ENCODE results near the gene ISG20L2. TPM values are rescaled to one million over a fixed set of nuclear protein-coding genes. Genes with fewer than 3 reads are reported as not detected.

The ISG20L2 gene
- total RNA-seq, 1 experiment from 2014 or later, result 30.8 TPM

Other genes starting within 250 kb of the ISG20L2 start
- gene MEF2D, start 228.0 kb downstream of the ISG20L2 start, total RNA-seq (2014; rRNA removed; shearing (Covaris generic)), result 17.8 and 27.4 TPM in 2 replicates
- 55.3 and 61.7 TPM in 2 replicates for gene IQGAP3, start 156.2 kb downstream of the ISG20L2 start, total RNA-seq (2014; rRNA removed; shearing (Covaris generic))
- gene TTC24, start 149.0 kb downstream of the ISG20L2 start, total RNA-seq (2014; rRNA removed; shearing (Covaris generic)), result not detected in 2 replicates
- gene NAXE, start 137.0 kb downstream of the ISG20L2 start, total RNA-seq (2014; rRNA removed; shearing (Covaris generic)), result 206 and 220 TPM in 2 replicates
- gene GPATCH4, start 127.3 kb downstream of the ISG20L2 start, total RNA-seq (2014; rRNA removed; shearing (Covaris generic)), result 19.4 and 28.8 TPM in 2 replicates
- gene HAPLN2, start 109.4 kb downstream of the ISG20L2 start, total RNA-seq (2014; rRNA removed; shearing (Covaris generic)), result 0.10 TPM in 1 of 2 replicates, not detected in the other
- not detected in 2 replicates for gene BCAN, start 86.6 kb downstream of the ISG20L2 start, total RNA-seq (2014; rRNA removed; shearing (Covaris generic))
- gene NES, start 51.4 kb downstream of the ISG20L2 start, total RNA-seq (2014; rRNA removed; shearing (Covaris generic)), result 0.31 and 0.44 TPM in 2 replicates
- gene CRABP2, start 23.2 kb downstream of the ISG20L2 start, total RNA-seq (2014; rRNA removed; shearing (Covaris generic)), result 289 and 312 TPM in 2 replicates
- gene METTL25B, start 297 bp downstream of the ISG20L2 start, total RNA-seq (2014; rRNA removed; shearing (Covaris generic)), result 30.0 and 30.3 TPM in 2 replicates
- 111 and 115 TPM in 2 replicates for gene MRPL24, start 12.3 kb upstream of the ISG20L2 start, total RNA-seq (2014; rRNA removed; shearing (Covaris generic))
- 490 and 566 TPM in 2 replicates for gene HDGF, start 22.9 kb upstream of the ISG20L2 start, total RNA-seq (2014; rRNA removed; shearing (Covaris generic))
- 61.1 and 61.2 TPM in 2 replicates for gene PRCC, start 38.8 kb upstream of the ISG20L2 start, total RNA-seq (2014; rRNA removed; shearing (Covaris generic))
- gene SH2D2A, start 88.1 kb upstream of the ISG20L2 start, total RNA-seq (2014; rRNA removed; shearing (Covaris generic)), result 5.4 and 11.3 TPM in 2 replicates
- 0.03 TPM in 1 of 2 replicates, not detected in the other for gene INSRR, start 130.4 kb upstream of the ISG20L2 start, total RNA-seq (2014; rRNA removed; shearing (Covaris generic))
- gene NTRK1, start 132.1 kb upstream of the ISG20L2 start, total RNA-seq (2014; rRNA removed; shearing (Covaris generic)), result not detected in 2 replicates
- 1.2 and 1.4 TPM in 2 replicates for gene PEAR1, start 165.0 kb upstream of the ISG20L2 start, total RNA-seq (2014; rRNA removed; shearing (Covaris generic))
- gene LRRC71, start 191.9 kb upstream of the ISG20L2 start, total RNA-seq (2014; rRNA removed; shearing (Covaris generic)), result not detected in 2 replicates